SK-N-MC (cell line): ENCODE results near the gene TOR1AIP1.

ENCODE experiments used
- EZH2 ChIP-seq: fragments of 200-600 bp; sonication (generic); IDR thresholded peaks from one replicate; pipeline ENCODE4 v1.6.1; 2017; ENCODE audit warnings: antibody characterized with exemption
- POLR2AphosphoS5 ChIP-seq: IDR thresholded peaks from 2 replicates; pipeline ENCODE4 v1.6.1; 2012; ENCODE audit warnings: mild to moderate bottlenecking, low read depth, low read length, borderline replicate concordance

DNA sequence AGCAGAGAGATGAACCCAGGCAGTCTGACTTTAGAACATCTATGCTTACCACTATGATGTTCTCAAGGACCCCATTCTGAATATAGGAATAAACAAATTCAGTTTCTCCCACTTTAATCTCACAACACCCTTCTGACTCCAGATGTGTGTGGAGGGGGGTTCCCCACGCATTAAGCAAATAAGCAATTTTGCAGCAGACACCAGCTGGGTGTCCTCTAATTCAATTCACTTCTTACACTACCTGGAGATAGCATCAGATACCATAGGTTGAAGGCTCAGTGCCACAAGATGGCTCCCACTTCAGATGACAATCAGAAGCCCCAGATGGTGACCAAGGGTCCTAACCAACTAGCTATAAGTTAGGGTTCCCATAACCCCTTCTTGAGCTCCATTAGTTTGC, 42.2 kb downstream of the TOR1AIP1 start:
- TF ChIP-seq POLR2AphosphoS5: no peak
- no peak for TF ChIP-seq EZH2
